GM10266 (cell line): ENCODE results near the gene CARF.

ENCODE experiments used
- DNase-seq: peaks from one replicate; pipeline ENCODE4 v3.0.0; 2012; ENCODE audit errors: extremely low spot score
- TF ChIP-seq, protein P1 (sequence below): IDR thresholded peaks from 2 replicates; pipeline ENCODE4 v1.5.1; 2012; ENCODE audit warnings: mild to moderate bottlenecking, low read depth; ENCODE audit not compliant: control insufficient read depth, insufficient read depth; ENCODE audit errors: missing control alignments

The CARF gene

DNA sequence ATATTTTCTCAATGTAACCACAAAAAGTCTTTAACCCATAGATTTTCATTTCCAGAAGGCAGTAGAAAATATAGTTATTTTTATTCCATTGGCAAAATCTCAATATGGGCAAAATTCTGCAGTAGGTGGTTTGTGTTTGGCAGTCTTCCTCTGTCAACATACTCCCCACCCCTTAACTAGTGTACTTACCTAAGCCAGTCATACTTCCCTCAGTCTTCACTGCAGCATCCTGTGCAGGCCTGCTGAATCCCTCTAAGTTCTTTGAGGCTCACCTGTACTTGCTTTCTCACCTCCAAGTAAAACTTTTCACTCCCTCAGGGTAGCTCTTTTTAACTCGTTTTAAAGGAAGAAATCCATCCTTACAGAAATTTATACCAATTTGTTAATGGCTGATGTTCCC lies 6.8 kb downstream of the CARF start:
- TF ChIP-seq, protein P1, sequence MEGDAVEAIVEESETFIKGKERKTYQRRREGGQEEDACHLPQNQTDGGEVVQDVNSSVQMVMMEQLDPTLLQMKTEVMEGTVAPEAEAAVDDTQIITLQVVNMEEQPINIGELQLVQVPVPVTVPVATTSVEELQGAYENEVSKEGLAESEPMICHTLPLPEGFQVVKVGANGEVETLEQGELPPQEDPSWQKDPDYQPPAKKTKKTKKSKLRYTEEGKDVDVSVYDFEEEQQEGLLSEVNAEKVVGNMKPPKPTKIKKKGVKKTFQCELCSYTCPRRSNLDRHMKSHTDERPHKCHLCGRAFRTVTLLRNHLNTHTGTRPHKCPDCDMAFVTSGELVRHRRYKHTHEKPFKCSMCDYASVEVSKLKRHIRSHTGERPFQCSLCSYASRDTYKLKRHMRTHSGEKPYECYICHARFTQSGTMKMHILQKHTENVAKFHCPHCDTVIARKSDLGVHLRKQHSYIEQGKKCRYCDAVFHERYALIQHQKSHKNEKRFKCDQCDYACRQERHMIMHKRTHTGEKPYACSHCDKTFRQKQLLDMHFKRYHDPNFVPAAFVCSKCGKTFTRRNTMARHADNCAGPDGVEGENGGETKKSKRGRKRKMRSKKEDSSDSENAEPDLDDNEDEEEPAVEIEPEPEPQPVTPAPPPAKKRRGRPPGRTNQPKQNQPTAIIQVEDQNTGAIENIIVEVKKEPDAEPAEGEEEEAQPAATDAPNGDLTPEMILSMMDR, result no peak
- DNase-seq, result no peak

DNA sequence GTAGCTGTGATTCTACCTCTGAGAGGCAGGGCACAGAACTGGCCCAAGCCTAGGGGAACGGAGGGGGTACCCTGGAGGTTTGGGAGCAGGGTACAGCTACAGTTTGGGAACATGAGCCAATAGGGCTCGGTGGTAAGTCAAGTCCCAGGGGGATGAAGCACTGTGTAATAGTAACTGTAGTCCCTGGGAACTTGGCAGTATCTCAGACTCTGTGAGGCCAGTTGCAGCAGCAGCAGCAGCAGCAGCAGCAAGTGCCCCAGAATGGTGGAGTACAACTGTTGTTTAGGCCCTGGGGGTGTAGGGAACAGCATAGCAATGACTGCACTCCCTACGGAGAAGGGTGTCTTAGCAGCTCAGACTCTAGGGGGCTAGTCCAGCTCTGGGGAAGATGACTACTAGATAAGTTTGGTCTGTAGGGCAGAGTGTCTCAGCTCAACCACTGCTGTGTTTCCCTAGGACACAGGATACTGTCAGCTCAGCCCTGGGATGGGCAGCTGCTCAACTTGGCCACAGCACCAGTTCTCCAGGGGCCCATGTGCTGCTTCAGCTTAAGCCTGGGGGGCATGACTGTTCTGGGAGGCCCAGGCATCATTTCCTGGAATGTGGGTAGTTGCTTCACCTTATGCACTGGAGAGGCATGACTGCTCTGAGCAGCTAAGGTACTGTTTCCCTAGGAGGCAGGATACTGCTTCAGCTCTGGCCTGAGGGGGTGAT lies 20.5 kb downstream of the CARF start:
- TF ChIP-seq, protein P1, result no peak
- DNase-seq, result no peak

DNA sequence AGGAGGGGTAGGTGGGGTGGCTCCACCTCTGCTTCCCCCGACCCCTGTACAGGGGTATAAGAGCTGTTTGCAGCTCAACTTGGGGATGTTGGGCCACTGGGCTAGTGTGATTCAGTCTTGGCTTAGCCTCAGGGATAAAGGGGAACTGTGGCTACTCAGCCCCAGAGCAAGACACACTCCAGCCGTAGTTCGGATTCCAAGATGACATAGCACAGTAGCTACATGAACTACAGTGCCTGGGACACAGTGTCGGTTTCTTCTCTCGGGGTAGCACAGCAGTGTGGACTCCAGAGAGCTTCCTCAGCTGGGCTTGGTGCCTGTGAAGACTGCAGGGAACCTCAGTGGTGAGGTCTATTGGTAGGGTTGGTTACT lies 21.1 kb downstream of the CARF start:
- TF ChIP-seq, protein P1, result no peak
- DNase-seq, result no peak

DNA sequence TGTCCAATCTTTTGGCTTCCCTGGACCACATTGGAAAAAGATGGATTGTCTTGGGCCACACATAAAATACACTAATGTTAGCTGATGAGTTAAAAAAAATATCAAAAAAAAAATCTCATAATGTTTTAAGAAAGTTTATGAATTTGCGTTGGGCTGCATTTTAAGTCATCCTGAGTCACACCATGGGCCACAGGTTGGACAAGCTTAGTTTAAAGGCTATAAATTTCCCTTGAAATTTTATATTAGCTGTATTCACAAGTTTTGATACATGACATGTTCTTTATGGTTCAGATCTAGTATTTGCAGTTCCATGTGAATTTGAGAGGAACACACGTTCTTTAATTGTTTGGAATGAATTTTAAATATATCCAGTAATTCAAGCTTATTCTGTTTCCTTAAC lies 21.9 kb downstream of the CARF start:
- TF ChIP-seq, protein P1, result no peak

DNA sequence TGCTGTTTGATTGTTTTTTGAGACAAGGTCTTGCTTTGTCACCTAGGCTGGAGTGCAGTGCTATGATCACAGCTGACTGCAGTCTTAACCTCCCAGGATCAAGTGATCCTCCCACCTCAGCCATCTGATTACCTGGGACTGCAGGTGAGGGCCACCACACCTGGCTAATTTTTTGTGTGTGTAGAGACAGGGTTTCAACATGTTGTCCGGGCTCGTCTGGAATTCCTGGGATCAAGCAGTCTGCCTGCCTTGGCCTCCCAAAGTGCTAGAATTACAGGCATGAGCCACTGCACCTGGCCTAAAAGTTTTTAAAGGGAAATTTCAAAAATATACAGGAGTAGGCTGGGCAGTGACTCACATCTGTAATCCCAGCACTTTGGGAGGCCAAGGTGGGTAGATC lies 22.4 kb downstream of the CARF start:
- TF ChIP-seq, protein P1, result no peak

More for the DNA sequence above, 21.9 kb downstream of the CARF start:
- DNase-seq, result no peak

DNA sequence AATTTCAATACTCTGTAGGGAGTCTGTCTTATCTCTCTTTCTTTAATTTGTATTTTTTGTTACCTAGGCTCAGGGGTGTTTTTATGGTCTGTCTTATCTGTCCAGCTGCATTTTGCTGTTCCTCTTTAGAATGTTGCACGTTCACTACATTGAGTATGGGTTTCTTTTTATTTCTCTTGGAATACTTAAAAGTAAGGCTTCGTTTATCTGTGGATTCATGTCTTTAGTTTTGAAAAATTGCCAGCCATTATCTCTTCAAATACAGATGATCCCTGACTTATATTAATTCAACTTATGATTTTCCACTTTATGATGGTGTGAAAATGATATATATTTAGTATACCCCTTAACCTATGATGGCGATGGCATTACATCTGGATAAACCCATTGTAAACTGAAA lies 26.9 kb downstream of the CARF start:
- TF ChIP-seq, protein P1, result no peak
- no peak for DNase-seq

More for the DNA sequence above, 22.4 kb downstream of the CARF start:
- no peak for DNase-seq

DNA sequence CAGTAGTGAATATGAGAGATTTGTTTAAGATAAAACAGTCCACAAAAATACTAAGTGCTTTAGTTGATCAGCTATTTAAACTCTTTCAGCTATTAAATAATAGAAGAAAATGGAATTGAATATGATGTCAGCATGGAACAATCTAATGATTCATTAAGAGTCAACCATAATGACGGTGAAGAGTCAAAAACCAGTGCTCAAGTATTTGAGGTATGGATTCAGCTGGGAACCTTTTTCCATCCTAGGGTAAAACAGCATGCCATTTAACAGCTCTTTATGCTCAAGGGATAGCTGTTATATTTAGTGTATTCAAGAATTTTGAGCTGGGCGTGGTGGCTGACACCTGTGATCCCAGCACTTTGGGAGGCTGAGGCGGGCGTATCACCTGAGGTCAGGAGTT lies 29.7 kb downstream of the CARF start:
- DNase-seq, result no peak
- TF ChIP-seq, protein P1, result no peak
